Prostate gland (tissue), 2 donors: Measurements from ENCODE around the gene STK35.

ENCODE experiments used
- POLR2A ChIP-seq: fragments of 450-650 bp; IDR thresholded peaks from one replicate; pipeline ENCODE4 v1.6.1; 2016; ENCODE audit warnings: antibody characterized with exemption, mild to moderate bottlenecking
- TF ChIP-seq, protein P1 (sequence below), 4 experiments: fragments of 200-600 bp in 2 of 4; fragments of 450-650 bp in 2 of 4; sonication (generic) in 2 of 4; IDR thresholded peaks; 1 replicate in 3 of 4; 2 replicates in 1 of 4; pipeline ENCODE4 v1.5.1; 2016 to 2019; ENCODE audit warnings: antibody characterized with exemption in 4 of 4, mild to moderate bottlenecking in 2 of 4, moderate library complexity in 2 of 4

DNA sequence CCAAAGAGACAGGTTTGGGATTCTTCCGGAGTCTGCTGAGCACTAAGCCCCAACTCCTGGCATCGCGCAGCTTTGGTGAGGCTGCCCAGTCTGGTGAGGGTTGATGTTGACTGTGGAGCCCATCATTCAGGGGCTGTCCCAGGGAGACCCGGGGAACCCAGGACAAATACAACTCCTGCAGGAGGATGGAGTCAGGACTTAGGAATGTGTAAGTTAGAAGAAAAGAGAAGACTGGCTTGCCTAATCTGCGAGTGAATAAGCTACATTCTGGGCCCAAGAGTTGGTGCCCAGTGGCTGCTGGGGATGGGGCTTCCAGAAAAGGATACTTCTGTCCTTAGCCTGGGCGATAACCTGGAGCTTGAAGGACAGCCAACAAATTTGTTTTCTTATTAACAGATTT lies 47.9 kb downstream of the STK35 start:
- TF ChIP-seq POLR2A, result no peak
- TF ChIP-seq, protein P1, sequence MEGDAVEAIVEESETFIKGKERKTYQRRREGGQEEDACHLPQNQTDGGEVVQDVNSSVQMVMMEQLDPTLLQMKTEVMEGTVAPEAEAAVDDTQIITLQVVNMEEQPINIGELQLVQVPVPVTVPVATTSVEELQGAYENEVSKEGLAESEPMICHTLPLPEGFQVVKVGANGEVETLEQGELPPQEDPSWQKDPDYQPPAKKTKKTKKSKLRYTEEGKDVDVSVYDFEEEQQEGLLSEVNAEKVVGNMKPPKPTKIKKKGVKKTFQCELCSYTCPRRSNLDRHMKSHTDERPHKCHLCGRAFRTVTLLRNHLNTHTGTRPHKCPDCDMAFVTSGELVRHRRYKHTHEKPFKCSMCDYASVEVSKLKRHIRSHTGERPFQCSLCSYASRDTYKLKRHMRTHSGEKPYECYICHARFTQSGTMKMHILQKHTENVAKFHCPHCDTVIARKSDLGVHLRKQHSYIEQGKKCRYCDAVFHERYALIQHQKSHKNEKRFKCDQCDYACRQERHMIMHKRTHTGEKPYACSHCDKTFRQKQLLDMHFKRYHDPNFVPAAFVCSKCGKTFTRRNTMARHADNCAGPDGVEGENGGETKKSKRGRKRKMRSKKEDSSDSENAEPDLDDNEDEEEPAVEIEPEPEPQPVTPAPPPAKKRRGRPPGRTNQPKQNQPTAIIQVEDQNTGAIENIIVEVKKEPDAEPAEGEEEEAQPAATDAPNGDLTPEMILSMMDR (IDR thresholded peaks at IDR 0.05), result no peak
